HEK293 (cell line): Measurements from ENCODE around the gene ANKRD30A.
"Not testable (repeated sequence)": the region's sequence is repeated elsewhere in the genome, so short reads cannot be mapped to it uniquely, and the experiment has no call there.

Experiments used
- CTCF ChIA-PET: fragments of 350-600 bp; formaldehyde crosslinking; extraction: SDS; loops from one replicate; lab custom pipeline; 2021; ENCODE audit warnings: antibody characterized with exemption; lab: Yijun Ruan, JAX
- POLR2A ChIA-PET: fragments of 300-600 bp; formaldehyde crosslinking; extraction: SDS; loops from one replicate; lab custom pipeline; 2020; ENCODE audit warnings: antibody characterized with exemption, inconsistent platforms; lab: Yijun Ruan, JAX
- H3K27ac ChIP-seq: fragments of 200-500 bp; sonication (Bioruptor generic); 2 replicates; pipeline ENCODE4 v1.5.1; 2014; ENCODE audit warnings: low read depth, low read length, control low read depth, inconsistent platforms; ENCODE audit errors: extremely low read depth
- H3K36me3 ChIP-seq, 2 experiments: fragments of 200-500 bp in 1 of 2; sonication (Bioruptor generic) in 1 of 2; 1 replicate in 1 of 2; 2 replicates in 1 of 2; pipeline ENCODE4 v1.5.1; 2014 to 2017; ENCODE audit warnings: inconsistent platforms in 2 of 2, low read length in 2 of 2; ENCODE audit not compliant: control insufficient read depth in 2 of 2, insufficient read depth in 1 of 2
- H3K4me1 ChIP-seq: fragments of 200-500 bp; sonication (Bioruptor generic); 2 replicates; pipeline ENCODE4 v1.5.1; 2014; ENCODE audit warnings: mild to moderate bottlenecking, low read length, inconsistent platforms; ENCODE audit not compliant: control insufficient read depth, insufficient read depth
- H3K4me3 ChIP-seq: 2 replicates; pipeline ENCODE4 v1.5.1; 2011; ENCODE audit warnings: low read depth, mild to moderate bottlenecking, control low read depth, low read length, moderate library complexity
- H3K9me3 ChIP-seq: fragments of 200-500 bp; sonication (Bioruptor generic); 2 replicates; pipeline ENCODE4 v1.5.1; 2014; ENCODE audit warnings: low read depth, low read length, inconsistent platforms; ENCODE audit not compliant: control insufficient read depth, insufficient read depth
- ATF2 ChIP-seq: fragments of 450-650 bp; formaldehyde crosslinking; IDR thresholded peaks from 2 replicates; pipeline ENCODE4 v1.5.1; 2016; ENCODE audit warnings: missing biosample characterization, missing genetic modification characterization, low read depth
- MEIS1 ChIP-seq: sonication (generic); formaldehyde crosslinking; IDR thresholded peaks from 2 replicates; pipeline ENCODE4 v1.8.1; 2022; ENCODE audit warnings: missing genetic modification reagents, mild to moderate bottlenecking, borderline replicate concordance
- REPIN1 ChIP-seq: fragments of 450-650 bp; formaldehyde crosslinking; IDR thresholded peaks from 2 replicates; pipeline ENCODE4 v1.5.1; 2017; ENCODE audit warnings: missing biosample characterization, missing genetic modification characterization, low read depth
- SCRT2 ChIP-seq: fragments of 450-650 bp; formaldehyde crosslinking; IDR thresholded peaks from 2 replicates; pipeline ENCODE4 v1.5.1; 2016; ENCODE audit warnings: missing biosample characterization, missing genetic modification characterization
- ZBTB44 ChIP-seq: fragments of 450-650 bp; IDR thresholded peaks from 2 replicates; pipeline ENCODE4 v1.5.1; 2018; ENCODE audit warnings: missing biosample characterization, mild to moderate bottlenecking, missing genetic modification characterization
- ZBTB49 ChIP-seq: fragments of 450-650 bp; formaldehyde crosslinking; IDR thresholded peaks from 2 replicates; pipeline ENCODE4 v1.5.1; 2016; ENCODE audit warnings: missing biosample characterization, missing genetic modification characterization, low read depth
- ZNF2 ChIP-seq: fragments of 450-650 bp; formaldehyde crosslinking; IDR thresholded peaks from 2 replicates; pipeline ENCODE4 v1.5.1; 2016; ENCODE audit warnings: missing biosample characterization, missing genetic modification characterization
- ZNF266 ChIP-seq: fragments of 450-650 bp; formaldehyde crosslinking; IDR thresholded peaks from 2 replicates; pipeline ENCODE4 v1.5.1; 2016; ENCODE audit warnings: missing biosample characterization, missing genetic modification characterization, low read depth
- ZNF274 ChIP-seq, 2 experiments: fragments of 200-500 bp in 1 of 2; fragments of 450-650 bp in 1 of 2; sonication (Bioruptor generic) in 1 of 2; formaldehyde crosslinking in 1 of 2; IDR thresholded peaks; 2 replicates each; pipeline versions ENCODE4 v1.5.1 to v1.6.1; 2014 to 2016; ENCODE audit warnings: borderline replicate concordance in 1 of 2, inconsistent platforms in 1 of 2, low read length in 1 of 2, missing biosample characterization in 1 of 2, missing genetic modification characterization in 1 of 2
- ZNF292 ChIP-seq: fragments of 450-650 bp; formaldehyde crosslinking; IDR thresholded peaks from 2 replicates; pipeline ENCODE4 v1.5.1; 2016; ENCODE audit warnings: low read depth, missing biosample characterization, missing genetic modification characterization, borderline replicate concordance
- ZNF37A ChIP-seq: fragments of 450-650 bp; IDR thresholded peaks from 2 replicates; pipeline ENCODE4 v1.5.1; 2018; ENCODE audit warnings: missing biosample characterization, missing genetic modification characterization
- ZNF394 ChIP-seq: fragments of 450-650 bp; formaldehyde crosslinking; IDR thresholded peaks from 2 replicates; pipeline ENCODE4 v1.5.1; 2016; ENCODE audit warnings: missing biosample characterization, missing genetic modification characterization, mild to moderate bottlenecking, moderate library complexity, borderline replicate concordance
- ZNF449 ChIP-seq: fragments of 450-650 bp; formaldehyde crosslinking; IDR thresholded peaks from 2 replicates; pipeline ENCODE4 v1.5.1; 2017; ENCODE audit warnings: missing biosample characterization, mild to moderate bottlenecking, missing genetic modification characterization, moderate library complexity
- ZNF501 ChIP-seq: fragments of 450-650 bp; formaldehyde crosslinking; IDR thresholded peaks from 2 replicates; pipeline ENCODE4 v1.5.1; 2016; ENCODE audit warnings: missing biosample characterization, missing genetic modification characterization
- ZNF510 ChIP-seq: fragments of 450-650 bp; formaldehyde crosslinking; IDR thresholded peaks from 2 replicates; pipeline ENCODE4 v1.5.1; 2018; ENCODE audit warnings: mild to moderate bottlenecking, missing genetic modification characterization, missing biosample characterization; ENCODE audit not compliant: insufficient replicate concordance
- ZNF521 ChIP-seq: fragments of 450-650 bp; formaldehyde crosslinking; IDR thresholded peaks from 2 replicates; pipeline ENCODE4 v1.5.1; 2017; ENCODE audit warnings: missing biosample characterization, mild to moderate bottlenecking, missing genetic modification characterization
- ZNF560 ChIP-seq: fragments of 450-650 bp; formaldehyde crosslinking; IDR thresholded peaks from 2 replicates; pipeline ENCODE4 v1.5.1; 2017; ENCODE audit warnings: missing biosample characterization, missing genetic modification characterization, borderline replicate concordance
- ZNF623 ChIP-seq: fragments of 450-650 bp; formaldehyde crosslinking; IDR thresholded peaks from 2 replicates; pipeline ENCODE4 v1.5.1; 2016; ENCODE audit warnings: missing biosample characterization, missing genetic modification characterization
- ZNF629 ChIP-seq: fragments of 450-650 bp; formaldehyde crosslinking; IDR thresholded peaks from 2 replicates; pipeline ENCODE4 v1.5.1; 2017; ENCODE audit warnings: missing biosample characterization, missing genetic modification characterization
- ZNF658 ChIP-seq: fragments of 450-650 bp; formaldehyde crosslinking; IDR thresholded peaks from 2 replicates; pipeline ENCODE4; 2016; ENCODE audit warnings: missing biosample characterization, missing genetic modification characterization
- ZNF785 ChIP-seq: fragments of 450-650 bp; formaldehyde crosslinking; IDR thresholded peaks from 2 replicates; pipeline ENCODE4 v1.5.1; 2016; ENCODE audit warnings: missing biosample characterization, missing genetic modification characterization

ANKRD30A gene

GRCh38 chr10:37246637-37247036 is 121.2 kb downstream of the ANKRD30A start:
- TF ChIP-seq ZNF37A (tag by site-specific recombination) (no peak), ZNF521 (tag by site-specific recombination) (no peak), MEIS1 (CRISPR knock-in tag) (no peak), SCRT2 (tag by site-specific recombination) (no peak), ZNF629 (tag by site-specific recombination) (no peak)
- TF ChIP-seq, all 188 proteins: peak for 0
- no peaks in the 10 kb centered on the region for H3K4me1 ChIP-seq
- CTCF ChIA-PET, result interaction anchor here (0.7 kb wide), 1 partner anchor 32 kb away, joined by 4 read pairs; no protein-coding TSS in a partner anchor
- no peak overlapping the region for H3K4me3 ChIP-seq
- H3K36me3 ChIP-seq, result no peaks in the 10 kb centered on the region
- no peak overlapping the region for H3K27ac ChIP-seq
- H3K9me3 ChIP-seq, result no peaks in the 10 kb centered on the region
- POLR2A ChIA-PET, result no interaction called here

GRCh38 chr10:37255837-37256236 is 130.4 kb downstream of the ANKRD30A start:
- H3K9me3 ChIP-seq, H3K4me3 ChIP-seq, H3K27ac ChIP-seq, CTCF ChIA-PET, POLR2A ChIA-PET, H3K4me1 ChIP-seq, H3K36me3 ChIP-seq: not testable (repeated sequence)

- no peaks in the 10 kb centered on the region for H3K36me3 ChIP-seq
- H3K9me3 ChIP-seq, result no peaks in the 10 kb centered on the region
- no peaks in the 10 kb centered on the region for H3K4me1 ChIP-seq
- H3K27ac ChIP-seq, result no peak overlapping the region
- no peak for TF ChIP-seq ZBTB44 (tag by site-specific recombination)
- no peak for TF ChIP-seq ZNF560 (tag by site-specific recombination)
- no peak for TF ChIP-seq ZBTB49 (tag by site-specific recombination)
- TF ChIP-seq ZNF501 (tag by site-specific recombination), result no peak
- no peak for TF ChIP-seq ZNF658 (tag by site-specific recombination)
- TF ChIP-seq ZNF292 (tag by site-specific recombination), result no peak
- TF ChIP-seq ZNF785 (tag by site-specific recombination), result no peak
- ChIA-PET POLR2A (no interaction called here), CTCF (interaction anchor here (0.6 to 1.5 kb wide), 2 partner anchors 289 to 365 kb away, joined by 3 to 4 read pairs; no protein-coding TSS in a partner anchor)
- no peak overlapping the region for H3K4me3 ChIP-seq
Observed at GRCh38 chr10:37263304-37263703, 137.9 kb downstream of the ANKRD30A start.

GRCh38 chr10:37268266-37268665 is 142.9 kb downstream of the ANKRD30A start:
- Histone ChIP-seq H3K4me1 (no peaks in the 10 kb centered on the region), H3K36me3 (no peaks in the 10 kb centered on the region), H3K9me3 (no peaks in the 10 kb centered on the region), H3K4me3 (no peak overlapping the region), H3K27ac (no peak overlapping the region)
- POLR2A ChIA-PET, result no interaction called here
- CTCF ChIA-PET, result no interaction called here
- TF ChIP-seq ZNF521 (tag by site-specific recombination) (no peak), ZNF394 (no peak), ZNF449 (tag by site-specific recombination) (no peak), ZNF2 (no peak), REPIN1 (tag by site-specific recombination) (no peak), ZNF266 (no peak), ZNF623 (no peak), ATF2 (tag by site-specific recombination) (no peak), ZNF510 (no peak), ZNF274 (IDR thresholded peaks at IDR 0.05; ENCODE audit: low read length) (no peak), ZNF274 (tag by site-specific recombination; IDR thresholded peaks at IDR 0.05; ENCODE audit: borderline replicate concordance) (no peak)
